GM10248 (cell line): ENCODE data around the gene RPRML.

ENCODE experiments used
- CTCF ChIA-PET: fragments of 300-600 bp; sonication (Branson Sonifier 250); formaldehyde crosslinking; extraction: SDS; loops from one replicate; lab custom pipeline; 2021; ENCODE audit warnings: antibody characterized with exemption; lab: Yijun Ruan, JAX
- POLR2A ChIA-PET: fragments of 350-650 bp; sonication (Branson Sonifier 250); formaldehyde crosslinking; extraction: SDS; loops from one replicate; lab custom pipeline; 2020; ENCODE audit warnings: antibody characterized with exemption; lab: Yijun Ruan, JAX
- DNase-seq: peaks from one replicate; pipeline ENCODE4 v3.0.0; 2012; ENCODE audit errors: extremely low spot score
- CTCF ChIP-seq: IDR thresholded peaks from 2 replicates; pipeline ENCODE4 v1.5.1; 2012; ENCODE audit warnings: mild to moderate bottlenecking, low read depth; ENCODE audit errors: extremely low read depth, missing control alignments, control extremely low read depth

Gene RPRML

GRCh38 chr17:46928467-46929261, 50.4 kb downstream of the RPRML start:
- ChIA-PET POLR2A (no interaction called here), CTCF (interaction anchor here (3.7 kb wide), 1 partner anchor 13 kb away, joined by 23 read pairs; no protein-coding TSS in a partner anchor)
- no peak for DNase-seq
- TF ChIP-seq CTCF: no peak
